H9 (cell line): ENCODE data around the gene PDZD8. TPM values are rescaled to one million over a fixed set of nuclear protein-coding genes. Genes with fewer than 3 reads are reported as not detected.

Source experiments
- DNase-seq: peaks from one replicate; pipeline ENCODE4 v3.0.0-alpha.2; 2017
- H2AFZ ChIP-seq: one replicate; pipeline ENCODE4 v1.6.1; 2013; ENCODE audit warnings: mild to moderate bottlenecking, low read length, control low read depth, moderate library complexity
- H2AK5ac ChIP-seq: 2 replicates; pipeline ENCODE4 v1.6.1; 2013; ENCODE audit warnings: low read length, control low read depth, mixed read lengths; ENCODE audit not compliant: insufficient read length
- H2BK120ac ChIP-seq: one replicate; pipeline ENCODE4 v1.6.1; 2013; ENCODE audit warnings: low read depth, mild to moderate bottlenecking, low read length, control low read depth, inconsistent platforms; ENCODE audit not compliant: poor library complexity, severe bottlenecking
- H2BK12ac ChIP-seq: 2 replicates; pipeline ENCODE4 v1.6.1; 2013; ENCODE audit warnings: low read length, control low read depth, mixed read lengths, low read depth; ENCODE audit not compliant: insufficient read length
- H2BK15ac ChIP-seq: 2 replicates; pipeline ENCODE4 v1.6.1; 2013; ENCODE audit warnings: low read depth, low read length, control low read depth
- H2BK20ac ChIP-seq: one replicate; pipeline ENCODE4 v1.6.1; 2013; ENCODE audit warnings: low read depth, mild to moderate bottlenecking, low read length, control low read depth, inconsistent platforms; ENCODE audit not compliant: poor library complexity, severe bottlenecking
- H2BK5ac ChIP-seq: 2 replicates; pipeline ENCODE4 v1.6.1; 2013; ENCODE audit warnings: low read length, control low read depth, mixed read lengths; ENCODE audit not compliant: insufficient read length
- H3K14ac ChIP-seq: 2 replicates; pipeline ENCODE4 v1.6.1; 2013; ENCODE audit warnings: low read length, control low read depth; ENCODE audit not compliant: insufficient read depth
- H3K18ac ChIP-seq: 2 replicates; pipeline ENCODE4 v1.6.1; 2013; ENCODE audit warnings: low read depth, mild to moderate bottlenecking, mixed read lengths, low read length, control low read depth; ENCODE audit not compliant: insufficient read length
- H3K23ac ChIP-seq: 2 replicates; pipeline ENCODE4 v1.6.1; 2013; ENCODE audit warnings: low read length, control low read depth, mixed read lengths, low read depth; ENCODE audit not compliant: insufficient read length
- H3K23me2 ChIP-seq: 2 replicates; pipeline ENCODE4 v1.6.1; 2013; ENCODE audit warnings: low read depth, mild to moderate bottlenecking, mixed read lengths, low read length, control low read depth; ENCODE audit not compliant: insufficient read length, poor library complexity, severe bottlenecking
- H3K27ac ChIP-seq: 2 replicates; pipeline ENCODE4 v1.5.1; 2013; ENCODE audit warnings: low read length, control low read depth, mixed read lengths, low read depth; ENCODE audit not compliant: insufficient read length
- H3K27me3 ChIP-seq: 2 replicates; pipeline ENCODE4 v1.6.1; 2013; ENCODE audit warnings: low read length, control low read depth, inconsistent platforms; ENCODE audit not compliant: insufficient read depth
- H3K4ac ChIP-seq: 2 replicates; pipeline ENCODE4 v1.6.1; 2013; ENCODE audit warnings: low read depth, mild to moderate bottlenecking, control low read depth, inconsistent platforms, low read length, moderate library complexity
- H3K4me1 ChIP-seq: 2 replicates; pipeline ENCODE4 v1.6.1; 2013; ENCODE audit warnings: low read length, control low read depth, inconsistent platforms; ENCODE audit not compliant: insufficient read depth
- H3K4me2 ChIP-seq: 2 replicates; pipeline ENCODE4 v1.6.1; 2013; ENCODE audit warnings: low read length, control low read depth, mixed read lengths; ENCODE audit not compliant: insufficient read length, insufficient read depth
- H3K56ac ChIP-seq: 2 replicates; pipeline ENCODE4 v1.6.1; 2013; ENCODE audit warnings: low read depth, mild to moderate bottlenecking, mixed read lengths, low read length, control low read depth; ENCODE audit not compliant: insufficient read length
- H3K79me1 ChIP-seq: 2 replicates; pipeline ENCODE4 v1.6.1; 2013; ENCODE audit warnings: low read depth, mild to moderate bottlenecking, moderate library complexity, low read length, control low read depth, inconsistent platforms; ENCODE audit not compliant: insufficient read depth, poor library complexity, severe bottlenecking
- H3K79me2 ChIP-seq: 2 replicates; pipeline ENCODE4 v1.6.1; 2013; ENCODE audit warnings: low read length, control low read depth, inconsistent platforms; ENCODE audit not compliant: insufficient read depth
- H3K9ac ChIP-seq: 2 replicates; pipeline ENCODE4 v1.6.1; 2013; ENCODE audit warnings: low read length, control low read depth, mixed read lengths; ENCODE audit not compliant: insufficient read length; ENCODE audit errors: extremely low read depth
- H3K9me3 ChIP-seq: one replicate; pipeline ENCODE4 v1.6.1; 2013; ENCODE audit warnings: low read depth, low read length, inconsistent platforms; ENCODE audit not compliant: control insufficient read depth
- H3T11ph ChIP-seq: one replicate; pipeline ENCODE4 v1.6.1; 2013; ENCODE audit warnings: mild to moderate bottlenecking, low read length, control low read depth, inconsistent platforms
- H4K20me1 ChIP-seq: one replicate; pipeline ENCODE4 v1.6.1; 2013; ENCODE audit not compliant: control insufficient read depth, insufficient read length, insufficient read depth
- H4K5ac ChIP-seq: 2 replicates; pipeline ENCODE4 v1.6.1; 2013; ENCODE audit warnings: low read depth, mild to moderate bottlenecking, mixed read lengths, low read length, control low read depth; ENCODE audit not compliant: insufficient read length
- H4K8ac ChIP-seq: replicated peaks from 2 replicates; pipeline ENCODE4 v1.6.1; 2013; ENCODE audit warnings: low read length, control low read depth, mixed read lengths, low read depth; ENCODE audit not compliant: insufficient read length
- H4K91ac ChIP-seq: 2 replicates; pipeline ENCODE4 v1.6.1; 2013; ENCODE audit warnings: low read depth, mild to moderate bottlenecking, moderate library complexity, mixed read lengths, low read length, control low read depth; ENCODE audit not compliant: insufficient read length
- H3K27ac Mint-ChIP-seq, 3 experiments: 2 replicates in 2 of 3; 3 replicates in 1 of 3; pipeline ENCODE4 v1.8.0; 2020 to 2021; ENCODE audit warnings: mixed read lengths in 3 of 3, mild to moderate bottlenecking in 1 of 3, moderate library complexity in 1 of 3
- H3K27me3 Mint-ChIP-seq: 2 replicates; pipeline ENCODE4 v1.8.0; 2021; ENCODE audit warnings: low read depth, mild to moderate bottlenecking, moderate library complexity, mixed read lengths
- H3K36me3 Mint-ChIP-seq, 3 experiments: 2 replicates in 2 of 3; 3 replicates in 1 of 3; pipeline ENCODE4 v1.8.0; 2020 to 2021; ENCODE audit warnings: low read depth in 3 of 3, mixed read lengths in 3 of 3; ENCODE audit not compliant: insufficient read depth in 1 of 3
- H3K4me1 Mint-ChIP-seq, 2 experiments: 2 replicates each; pipeline ENCODE4 v1.8.0; 2020; ENCODE audit warnings: mixed read lengths in 2 of 2
- H3K4me3 Mint-ChIP-seq, 2 experiments: 2 replicates in 1 of 2; 3 replicates in 1 of 2; pipeline ENCODE4 v1.8.0; 2020 to 2021; ENCODE audit warnings: mild to moderate bottlenecking in 2 of 2, mixed read lengths in 2 of 2, moderate library complexity in 1 of 2
- H3K9me3 Mint-ChIP-seq, 2 experiments: 2 replicates in 1 of 2; 3 replicates in 1 of 2; pipeline ENCODE4 v1.8.0; 2020; ENCODE audit warnings: mild to moderate bottlenecking in 2 of 2, mixed read lengths in 2 of 2, moderate library complexity in 1 of 2
- CTCF ChIP-seq: fragments of 200-600 bp; sonication (generic); conservative IDR thresholded peaks from 3 replicates; pipeline ENCODE4 v1.8.0; 2021; ENCODE audit warnings: antibody characterized with exemption, mild to moderate bottlenecking
- WGBS: extraction: QIAGEN DNeasy Blood & Tissue Kit; methylation state at CpG from one replicate; pipeline ENCODE4 v1.1.7; 2013; ENCODE audit warnings: missing lambda C conversion rate, low lambda C conversion rate, mixed read lengths; ENCODE audit not compliant: insufficient read length; ENCODE audit errors: extremely low coverage; 5-methylcytosine and 5-hydroxymethylcytosine counted together
- total RNA-seq: library from RNA; stranded (reverse); gene quantifications from 2 replicates; pipeline ENCODE4 v1.2.1, GENCODE V29; 2021

Gene PDZD8
- total RNA-seq, 1 experiment from 2014 or later = 38.2 TPM

GRCh38 chr10:117424171-117424570, 48.9 kb upstream of the PDZD8 start:
- Mint-ChIP-seq H3K4me3 (no peak overlapping the region), H3K27ac (no peak overlapping the region), H3K9me3 (peaks cover 4% of the 10 kb centered on the region in 2 experiments; a peak in 2 of 5 replicates), H3K27me3 (peaks cover 4% of the 10 kb centered on the region), H3K4me1 (peaks cover 29 to 38% of the 10 kb centered on the region in 2 experiments), H3K36me3 (peaks cover 0 to 2% (median 0%) of the 10 kb centered on the region in 3 experiments; a peak in 1 of 7 replicates)
- H3K79me2 ChIP-seq = no peaks in the 10 kb centered on the region
- H2BK12ac ChIP-seq = no peak overlapping the region
- H3K23me2 ChIP-seq = no peaks in the 10 kb centered on the region
- no peak overlapping the region for H2BK15ac ChIP-seq
- H3K56ac ChIP-seq = no peak overlapping the region
- no peak for TF ChIP-seq CTCF
- no peak for DNase-seq
- no peak overlapping the region for H3K14ac ChIP-seq
- H2AFZ ChIP-seq = no peak overlapping the region
- no peak overlapping the region for H4K5ac ChIP-seq
- H2BK20ac ChIP-seq = no peak overlapping the region
- H4K91ac ChIP-seq = no peak overlapping the region
- peaks cover 3% of the 10 kb centered on the region; the same call in 1 of the 2 replicates for H3K4me1 ChIP-seq
- H4K8ac ChIP-seq = no peak overlapping the region
- no peaks in the 10 kb centered on the region for H4K20me1 ChIP-seq
- no peak overlapping the region for H3K23ac ChIP-seq
- no peaks in the 10 kb centered on the region for H3K9me3 ChIP-seq
- no peaks in the 10 kb centered on the region for H3K79me1 ChIP-seq
- no peaks in the 10 kb centered on the region for H3K27me3 ChIP-seq
- no peak overlapping the region for H3K18ac ChIP-seq
- H2AK5ac ChIP-seq = no peak overlapping the region
- no peak overlapping the region for H3K9ac ChIP-seq
- no peak overlapping the region for H2BK120ac ChIP-seq
- no CpG with 5 or more reads among the region's 6 CpGs for WGBS
- H2BK5ac ChIP-seq = no peak overlapping the region
- no peak overlapping the region for H3K4ac ChIP-seq
- H3K4me2 ChIP-seq = no peak overlapping the region
- no peak overlapping the region for H3K27ac ChIP-seq
- no peak overlapping the region for H3T11ph ChIP-seq
